ENCODE results near the gene KIF24.
"Not testable (repeated sequence)": the region's sequence is repeated elsewhere in the genome, so short reads cannot be mapped to it uniquely, and the experiment has no call there.

KIF24 gene

DNA sequence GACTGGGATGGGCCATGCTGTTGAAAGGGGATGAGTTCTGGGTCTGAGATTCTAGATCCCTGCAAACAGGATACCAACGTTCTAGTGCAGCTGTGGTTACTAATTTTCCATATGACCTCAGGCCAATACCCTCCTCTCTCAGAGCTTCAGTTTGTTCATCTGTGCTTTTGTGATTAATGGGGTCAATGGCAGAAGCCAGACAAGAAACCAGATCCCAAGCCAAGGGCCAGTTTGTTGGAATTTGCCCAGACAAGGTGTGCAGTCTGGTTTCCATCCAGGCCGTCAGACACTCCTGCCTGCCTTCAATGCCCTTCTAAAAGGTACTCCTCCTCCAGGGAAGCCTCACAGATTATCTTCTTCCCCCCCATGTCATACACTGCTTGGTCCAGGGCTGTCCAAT lies 36.2 kb upstream of the KIF24 start:
- DNase-seq, result no peak

DNA sequence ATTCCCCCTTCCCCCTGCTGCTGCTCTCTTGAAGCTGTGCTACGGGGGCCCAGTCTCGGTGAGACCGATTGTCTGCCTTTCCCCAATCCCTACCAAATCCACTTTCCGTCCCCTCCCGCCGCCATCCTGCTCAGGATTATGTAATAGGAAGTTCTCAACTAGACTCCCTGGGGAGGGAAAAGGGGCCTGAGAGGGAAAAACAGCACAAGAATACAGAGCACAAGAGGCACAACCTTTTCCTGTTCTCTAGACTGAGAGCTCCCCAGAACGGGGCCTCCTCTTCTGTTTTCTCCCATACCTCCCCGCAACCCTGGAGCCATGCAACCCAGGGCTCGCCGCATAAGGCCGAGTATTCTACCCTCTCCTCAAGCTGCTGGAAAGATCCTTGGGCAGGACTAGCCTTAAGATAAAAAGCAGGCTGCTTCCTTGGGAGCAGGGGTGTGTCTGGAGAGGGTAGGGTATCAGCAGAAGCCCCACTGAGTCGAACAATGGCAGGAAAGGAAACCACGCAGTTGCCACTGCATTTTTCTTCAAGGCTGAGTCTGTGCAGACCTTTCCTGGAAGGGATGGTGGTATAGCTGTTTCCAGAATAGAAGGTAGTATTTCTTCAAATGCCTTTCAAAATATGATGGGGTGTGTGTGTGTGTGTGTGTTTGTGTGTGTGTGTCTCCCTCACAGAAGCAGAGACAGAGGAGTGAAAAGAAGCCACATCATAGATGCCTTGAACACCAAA lies 34.7 kb upstream of the KIF24 start:
- DNase-seq, result no peak

DNA sequence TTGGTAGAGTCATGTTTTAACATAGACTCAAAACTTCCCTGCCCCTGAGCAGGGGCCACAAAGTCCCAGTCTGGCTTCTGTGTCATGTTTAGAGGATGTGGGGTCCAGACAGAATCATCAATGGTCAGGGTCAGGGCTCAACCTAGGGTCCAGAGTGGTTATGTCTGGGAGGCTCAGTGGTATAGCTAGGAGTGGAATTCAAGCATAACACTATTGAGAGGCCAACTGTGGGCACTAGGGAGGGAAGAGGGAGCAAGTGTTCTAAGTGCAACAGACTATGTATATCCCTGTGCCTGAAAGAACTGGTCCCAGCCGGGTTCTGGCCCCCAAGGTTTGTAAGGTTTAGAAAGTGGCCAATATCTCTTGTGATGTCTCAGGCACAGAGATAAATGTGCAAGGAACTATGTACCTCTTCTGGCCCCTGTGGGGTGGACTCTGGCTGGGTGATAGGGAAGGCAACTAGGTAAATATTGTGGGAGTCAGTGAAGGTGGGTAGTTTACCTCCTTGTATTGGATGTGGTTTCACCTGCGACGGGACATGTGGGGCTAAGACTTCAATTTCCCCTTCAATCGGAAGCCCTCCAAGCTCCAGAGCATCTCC lies 33.6 kb upstream of the KIF24 start:
- no peak for DNase-seq

DNA sequence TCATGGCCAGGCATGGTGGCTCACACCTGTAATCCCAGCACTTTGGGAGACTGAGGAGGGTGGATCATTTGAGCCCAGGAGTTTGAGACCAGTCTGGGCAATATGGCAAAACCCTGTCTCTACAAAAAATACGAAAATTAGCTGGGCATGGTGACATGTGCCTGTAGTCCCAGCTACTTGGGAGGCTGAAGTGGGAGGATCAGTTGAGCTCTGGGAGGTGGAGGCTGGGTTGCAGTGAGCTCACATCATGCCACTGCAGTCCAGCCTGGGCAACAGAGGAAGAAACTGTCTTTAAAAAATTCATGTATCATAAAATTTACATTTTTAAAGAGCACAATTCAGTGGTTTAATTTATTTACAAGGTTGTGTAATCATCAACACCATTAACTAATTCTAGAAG lies 23.9 kb upstream of the KIF24 start:
- not testable (repeated sequence) for DNase-seq

DNA sequence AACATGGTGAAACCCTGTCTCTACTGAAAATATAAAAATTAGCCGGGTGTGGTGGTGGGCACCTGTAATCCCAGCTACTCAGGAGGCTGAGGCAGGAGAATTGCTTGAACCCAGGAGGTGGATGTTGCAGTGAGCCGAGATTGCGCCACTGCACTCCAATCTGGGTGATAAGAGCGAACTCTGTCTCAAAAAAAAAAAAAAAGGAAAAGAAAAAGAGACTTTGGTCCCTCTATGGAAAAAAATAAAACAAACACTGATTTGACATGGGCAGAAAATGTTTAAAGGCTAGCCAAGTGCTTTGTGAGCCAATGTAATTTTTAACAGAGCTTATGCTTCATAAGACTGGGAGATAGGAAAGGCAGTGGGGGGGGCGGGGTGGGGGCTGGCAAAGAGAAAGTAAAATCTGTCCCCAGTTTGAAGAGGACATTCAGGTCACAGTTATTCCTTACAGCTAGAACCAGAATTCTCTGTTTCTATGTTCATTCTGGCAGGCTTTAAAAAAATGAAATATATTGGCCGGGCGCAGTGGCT lies 23.1 kb upstream of the KIF24 start:
- not testable (repeated sequence) for DNase-seq

DNA sequence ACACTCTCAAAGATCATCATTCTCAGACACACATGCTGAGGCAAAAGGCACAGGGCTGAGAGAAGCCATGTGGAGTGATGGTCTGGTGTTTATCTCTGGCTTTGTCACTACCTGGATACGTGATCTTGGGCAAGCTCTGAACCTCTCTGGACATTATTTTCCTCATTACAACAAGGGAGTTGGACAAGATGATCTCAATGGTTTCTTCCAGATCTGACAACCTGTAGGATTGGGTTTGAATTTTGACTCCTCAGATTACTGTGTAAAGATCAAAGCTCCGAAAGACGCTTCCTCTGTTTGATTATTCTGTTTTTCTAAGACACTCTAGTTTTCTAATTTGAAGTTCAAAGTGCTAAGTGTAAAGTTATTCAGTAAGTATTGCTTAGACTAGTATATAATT lies 20.3 kb upstream of the KIF24 start:
- DNase-seq, result no peak

DNA sequence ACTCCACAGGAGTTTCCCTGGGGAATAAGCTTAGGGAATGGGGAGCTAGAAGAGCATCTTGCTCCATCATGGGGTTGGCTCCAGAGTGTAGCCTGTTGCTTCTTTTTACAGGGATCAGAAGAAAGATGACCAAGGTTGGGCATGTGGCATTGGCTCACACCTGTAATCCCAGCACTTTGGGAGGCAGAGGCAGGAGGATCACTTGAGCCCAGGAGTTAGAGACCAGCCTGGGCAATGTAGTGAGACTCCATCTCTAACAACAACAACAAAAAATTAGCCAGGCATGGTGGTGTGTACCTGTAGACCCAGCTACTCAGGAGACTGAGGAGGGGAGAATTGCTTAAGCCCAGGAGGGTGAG lies 18.7 kb upstream of the KIF24 start:
- DNase-seq, result no peak

DNA sequence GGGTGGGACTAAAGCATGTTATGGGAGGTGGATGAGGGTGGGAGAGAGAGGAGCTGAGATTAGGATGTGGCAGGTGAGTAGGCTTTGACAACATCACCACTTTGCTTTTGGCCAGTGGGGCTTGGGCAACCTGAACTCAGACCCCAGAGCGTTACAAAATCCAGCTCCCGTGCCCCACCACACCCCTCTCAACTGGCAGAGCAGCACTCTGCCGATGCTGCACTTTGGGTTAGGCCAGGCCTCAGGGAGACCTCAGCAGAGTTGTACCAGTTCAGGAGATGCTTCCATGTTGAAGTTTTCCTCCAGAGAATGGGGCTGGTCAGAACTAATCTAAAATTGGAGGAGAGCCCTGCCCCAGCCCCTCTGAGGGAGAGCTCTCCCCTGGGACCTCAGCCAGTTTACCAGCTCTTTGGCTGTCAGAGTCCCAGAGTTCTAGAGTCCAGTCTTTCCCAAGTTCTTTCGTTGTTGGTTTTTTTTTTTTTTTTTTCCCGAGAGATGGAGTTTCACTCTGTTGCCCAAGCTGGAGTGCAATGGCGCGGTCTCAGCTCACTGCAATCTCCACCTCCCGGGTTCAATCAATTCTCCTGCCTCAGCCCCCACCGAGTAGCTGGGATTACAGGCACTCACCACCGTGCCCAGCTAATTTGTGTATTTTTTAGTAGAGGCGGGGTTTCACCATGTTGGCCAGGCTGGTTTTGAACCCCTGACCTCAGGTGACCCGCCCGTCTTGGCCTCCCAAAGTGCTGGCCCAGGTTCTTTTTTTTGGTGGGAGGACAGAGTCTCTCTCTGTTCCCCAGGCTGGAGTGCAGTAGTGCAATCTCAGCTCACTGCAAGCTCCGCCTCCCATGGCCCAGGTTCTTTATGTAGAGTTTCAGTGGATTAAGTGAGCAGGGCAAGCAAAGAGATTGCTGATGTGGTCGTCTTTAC lies 18.1 kb upstream of the KIF24 start:
- no peak for DNase-seq

DNA sequence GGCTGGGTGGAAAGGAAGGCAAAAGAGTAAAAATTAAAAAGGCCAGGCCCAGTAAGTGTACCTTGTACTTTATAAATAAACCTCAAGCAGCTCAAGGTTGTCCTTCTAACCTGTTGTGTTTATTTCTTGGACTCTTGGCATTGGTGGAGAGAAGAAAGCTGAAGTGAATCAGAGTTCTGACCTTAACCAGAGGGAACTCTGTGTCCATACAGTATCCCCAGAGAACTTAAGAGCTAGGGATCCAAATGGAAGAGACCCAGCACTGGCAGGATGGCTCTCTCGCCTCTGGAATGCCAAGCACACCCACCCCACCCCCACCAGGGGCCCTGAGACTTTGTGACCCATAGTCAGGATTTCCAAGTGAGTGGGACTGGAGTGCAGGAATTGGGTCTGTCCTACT lies 14.5 kb upstream of the KIF24 start:
- DNase-seq, result no peak

DNA sequence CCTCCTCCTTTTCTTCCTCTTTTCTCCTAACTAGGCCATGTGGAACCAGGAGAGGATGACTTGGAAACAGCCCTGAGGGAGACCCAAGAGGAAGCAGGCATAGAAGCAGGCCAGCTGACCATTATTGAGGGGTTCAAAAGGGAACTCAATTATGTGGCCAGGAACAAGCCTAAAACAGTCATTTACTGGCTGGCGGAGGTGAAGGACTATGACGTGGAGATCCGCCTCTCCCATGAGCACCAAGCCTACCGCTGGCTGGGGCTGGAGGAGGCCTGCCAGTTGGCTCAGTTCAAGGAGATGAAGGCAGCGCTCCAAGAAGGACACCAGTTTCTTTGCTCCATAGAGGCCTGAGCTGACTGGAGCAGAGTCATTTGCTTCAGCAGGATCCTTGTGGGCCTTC lies 14.0 kb upstream of the KIF24 start:
- DNase-seq, result no peak

DNA sequence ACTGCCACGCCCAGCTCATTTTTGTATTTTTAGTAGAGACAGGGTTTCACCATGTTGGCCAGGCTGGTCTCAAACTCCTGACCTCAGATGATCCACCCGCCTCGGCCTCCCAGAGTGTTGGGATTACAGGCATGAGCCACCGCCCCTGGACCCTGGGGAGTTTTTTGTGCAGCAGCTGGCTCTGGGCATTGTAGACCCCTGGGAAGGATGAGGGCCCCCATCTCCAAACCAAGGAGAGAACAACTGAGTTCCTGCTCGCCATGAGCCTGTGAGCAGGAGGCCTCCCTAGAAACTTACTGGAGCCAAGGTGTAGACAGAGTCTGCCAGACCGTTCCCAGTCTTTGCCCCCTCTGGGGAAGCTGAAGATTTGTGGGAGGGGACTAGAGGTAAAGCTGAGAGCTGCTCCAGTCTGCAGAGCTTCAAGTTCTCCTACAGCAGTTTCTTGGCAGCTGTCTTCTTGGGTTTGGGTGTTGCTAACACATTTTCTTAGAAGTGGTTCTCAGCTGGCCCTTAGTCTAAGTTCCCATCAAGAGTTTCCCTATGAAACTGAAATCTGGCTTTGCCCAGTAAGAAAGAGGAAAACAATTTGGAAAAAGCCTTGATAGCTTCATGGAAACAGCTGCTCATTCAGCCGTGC lies 12.7 kb upstream of the KIF24 start:
- no peak for DNase-seq

DNA sequence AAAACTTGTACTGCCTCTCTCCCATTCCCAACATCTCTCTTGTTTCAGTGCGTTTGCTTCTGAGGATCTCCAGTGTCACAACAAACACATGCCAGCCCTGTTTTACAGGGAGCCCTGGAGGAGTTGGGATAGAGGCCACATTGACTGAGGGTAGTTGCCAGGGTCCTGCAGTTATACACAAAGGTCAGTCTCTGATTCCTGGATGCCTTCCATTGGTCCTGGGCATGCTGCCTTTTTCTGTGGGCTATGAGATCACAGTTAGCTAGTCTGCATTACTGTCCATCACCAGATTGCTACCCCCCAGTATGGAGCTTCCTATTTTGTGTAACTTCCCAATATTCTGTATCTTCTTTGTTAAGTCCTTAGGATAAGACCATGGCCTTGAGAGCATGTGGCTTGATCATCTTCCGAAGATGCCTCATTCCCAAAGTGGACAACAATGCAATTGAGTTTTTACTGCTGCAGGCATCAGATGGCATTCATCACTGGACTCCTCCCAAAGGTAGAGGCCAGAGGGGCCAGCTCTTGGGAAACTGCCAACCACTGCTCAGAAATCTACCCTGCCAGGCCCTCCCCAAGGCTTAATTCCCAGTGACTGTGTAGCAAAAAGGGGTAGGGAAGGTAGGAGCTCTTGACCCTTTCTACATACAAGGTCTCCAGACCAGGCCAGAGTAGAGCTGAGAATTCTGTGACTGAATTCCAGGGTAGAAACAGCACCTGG lies 9.8 kb upstream of the KIF24 start:
- DNase-seq, result no peak

DNA sequence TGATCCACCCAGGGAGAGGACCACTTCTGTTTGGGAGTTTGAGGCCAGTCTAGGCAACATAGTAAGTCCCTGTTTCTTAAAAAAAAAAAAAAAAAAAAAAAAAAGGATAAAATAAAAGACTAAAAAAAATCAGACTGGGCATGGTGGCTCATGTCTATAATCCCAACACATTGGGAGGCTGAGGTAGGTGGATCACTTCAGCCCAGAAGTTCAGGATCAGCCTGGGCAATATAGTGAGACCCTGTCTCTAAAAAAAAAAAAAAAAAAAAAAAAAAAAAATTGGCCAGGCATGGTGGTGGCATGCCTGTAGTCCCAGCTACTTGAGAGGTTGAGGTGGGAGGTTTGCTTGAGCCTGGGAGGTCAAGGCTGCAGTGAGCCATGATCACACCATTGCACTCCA lies 9.0 kb upstream of the KIF24 start:
- DNase-seq, result not testable (repeated sequence)

DNA sequence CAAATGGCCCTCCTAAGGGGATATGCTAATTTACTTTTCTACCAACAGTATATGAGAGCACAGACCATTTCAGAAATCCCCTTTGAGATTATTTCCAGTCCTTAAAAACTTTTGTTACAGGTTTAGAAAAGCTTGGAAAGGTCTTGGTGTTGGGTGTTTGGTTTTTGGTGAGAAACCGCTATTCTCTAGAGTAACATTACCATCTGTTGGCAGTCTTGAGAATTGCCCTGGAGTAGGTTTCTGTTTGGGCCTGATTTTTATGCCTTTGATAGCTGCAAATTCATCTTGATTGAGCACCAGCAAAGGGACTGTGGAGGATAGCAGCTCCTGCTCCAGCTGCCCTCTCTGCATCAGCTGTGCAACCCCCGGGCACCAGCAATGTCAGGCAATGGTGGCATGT lies 8.3 kb upstream of the KIF24 start:
- DNase-seq, result no peak

DNA sequence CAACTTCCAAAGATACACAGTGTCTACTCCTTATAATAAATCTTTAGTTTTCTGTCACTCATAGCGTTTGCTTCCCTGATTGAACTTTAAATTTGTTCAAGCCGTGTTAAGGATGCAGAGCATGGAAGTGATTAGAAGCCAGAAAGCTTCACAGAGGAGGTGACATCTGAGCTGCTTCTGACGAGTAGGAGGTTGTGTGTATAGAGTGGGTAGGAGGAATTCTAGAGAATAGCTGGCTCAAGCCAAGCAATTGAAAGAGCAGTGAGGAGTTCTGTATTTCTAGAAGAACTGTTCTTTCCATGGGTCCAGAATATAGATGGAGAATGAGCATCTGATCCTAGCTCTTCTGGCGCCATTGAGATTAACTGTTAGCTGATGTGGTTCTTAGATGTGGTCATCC lies 6.3 kb upstream of the KIF24 start:
- no peak for DNase-seq

DNA sequence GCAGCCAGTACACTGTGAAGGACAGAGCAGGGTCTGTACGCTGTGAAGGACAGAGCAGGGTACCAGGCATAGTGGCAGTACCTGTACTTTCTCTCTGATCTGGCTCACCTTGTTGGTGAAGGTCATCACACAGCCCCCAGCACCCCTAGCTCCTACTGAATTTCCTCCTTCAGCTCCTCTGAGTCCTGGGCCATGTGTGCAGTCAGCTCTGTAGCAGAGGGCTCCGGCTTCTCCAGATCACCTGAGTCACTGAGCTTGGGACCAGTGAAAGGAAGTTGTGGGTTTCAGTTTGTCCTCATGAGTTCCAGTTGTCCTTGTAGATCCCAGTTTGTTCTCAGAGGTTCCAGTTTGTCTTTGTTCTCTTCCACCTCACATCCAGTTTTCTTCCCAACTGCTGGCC lies 5.8 kb upstream of the KIF24 start:
- no peak for DNase-seq

DNA sequence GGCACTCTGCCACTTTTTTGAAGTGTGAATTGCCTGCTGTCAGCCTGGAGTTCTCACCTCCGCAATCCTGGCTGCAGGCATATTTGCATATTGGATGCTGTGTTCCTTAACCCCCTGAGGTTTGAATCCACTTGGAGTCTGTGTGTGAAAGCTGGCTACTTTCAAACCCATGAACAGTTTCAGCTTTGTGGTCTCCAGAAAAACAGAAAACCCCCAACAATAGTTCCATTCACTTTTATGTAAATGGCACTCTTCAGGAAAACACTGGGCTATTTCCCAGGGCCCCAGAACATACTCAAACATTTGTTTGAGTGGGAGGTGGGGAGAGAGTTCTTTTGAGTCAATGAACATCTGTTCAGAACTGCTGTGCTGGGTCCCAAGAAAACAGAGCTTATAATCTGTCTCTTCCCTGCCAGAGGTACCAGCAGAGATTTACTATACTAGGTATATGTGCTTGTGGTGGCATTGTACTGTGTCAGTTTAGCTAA lies 5.3 kb upstream of the KIF24 start:
- no peak for DNase-seq

DNA sequence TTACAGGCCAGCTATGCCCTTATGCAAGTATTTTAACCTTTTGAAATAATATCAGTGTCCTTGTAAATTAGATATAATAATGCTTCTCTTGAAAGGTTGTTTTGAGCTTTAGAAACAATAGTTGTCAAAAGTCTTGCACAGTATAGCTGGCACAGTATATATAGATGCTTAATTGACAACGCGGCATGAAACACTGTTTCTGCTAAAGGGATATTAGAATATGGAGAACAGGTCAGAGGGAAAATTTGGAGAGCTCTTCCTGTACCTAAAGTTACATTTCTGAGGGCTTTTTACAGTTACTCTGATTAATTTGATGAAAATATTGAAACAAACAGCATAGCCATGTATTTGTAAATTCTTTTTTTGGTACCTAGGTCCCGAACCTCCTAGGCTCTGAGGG lies 4.8 kb upstream of the KIF24 start:
- no peak for DNase-seq

DNA sequence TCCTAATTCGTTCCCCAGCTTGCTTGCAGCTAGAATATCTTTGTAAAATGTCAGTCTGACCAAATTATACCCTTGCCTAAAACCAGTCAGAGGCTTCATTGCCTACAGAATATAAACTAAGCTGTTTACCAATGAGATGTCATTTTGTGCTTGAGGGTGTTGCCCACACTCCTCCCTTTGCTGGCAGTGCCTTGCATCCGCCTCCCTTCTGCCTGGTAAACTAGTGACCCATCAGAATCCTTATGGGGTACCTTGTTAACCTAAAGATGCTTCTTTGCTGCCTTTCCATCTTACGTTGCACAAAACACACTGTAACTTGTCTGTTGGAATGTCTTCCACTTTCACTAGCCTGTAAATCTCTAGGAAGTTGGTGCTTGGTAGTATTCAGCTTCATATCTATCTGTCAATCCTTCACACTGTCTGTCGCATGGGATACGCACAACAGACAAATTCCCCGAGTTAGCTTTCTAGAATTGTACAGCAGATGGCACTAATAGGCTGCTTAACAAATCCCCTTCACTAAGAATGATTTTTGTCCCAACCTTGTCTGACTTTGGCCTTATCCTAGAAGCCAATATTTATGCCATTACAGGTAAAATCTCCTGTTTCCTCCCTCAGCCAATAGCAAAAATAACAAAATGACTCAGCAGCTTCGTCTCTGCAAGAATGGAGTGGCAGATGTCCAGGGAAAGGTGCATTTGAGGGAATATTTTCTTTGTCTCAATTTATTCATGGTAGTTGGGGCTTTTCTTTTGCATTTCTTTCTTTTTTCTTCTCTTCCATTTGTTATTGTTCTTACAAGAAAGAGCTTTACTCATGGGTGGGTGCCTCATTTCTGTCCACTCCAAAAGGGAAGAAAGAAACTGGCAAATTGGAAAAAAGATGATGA lies 3.3 kb upstream of the KIF24 start:
- no peak for DNase-seq

DNA sequence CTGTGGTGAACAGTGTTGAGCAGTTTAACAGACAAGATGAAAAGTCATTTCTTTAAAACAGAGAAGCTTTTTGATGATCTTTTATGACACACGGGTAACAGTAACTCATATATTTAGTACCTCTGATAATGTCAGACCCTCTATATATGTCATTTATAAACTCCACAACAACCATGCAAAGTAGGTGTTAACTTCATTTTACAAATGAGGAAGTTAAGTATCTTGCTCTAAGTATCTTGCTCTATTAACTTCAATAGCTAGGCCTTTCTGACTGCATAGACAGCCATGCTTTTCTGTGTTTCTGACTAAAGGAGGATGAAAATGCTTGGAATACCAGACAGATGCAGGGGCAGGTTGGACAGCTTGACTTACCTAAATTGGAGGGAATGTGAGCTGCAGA lies 2.1 kb upstream of the KIF24 start:
- DNase-seq, result no peak

DNA sequence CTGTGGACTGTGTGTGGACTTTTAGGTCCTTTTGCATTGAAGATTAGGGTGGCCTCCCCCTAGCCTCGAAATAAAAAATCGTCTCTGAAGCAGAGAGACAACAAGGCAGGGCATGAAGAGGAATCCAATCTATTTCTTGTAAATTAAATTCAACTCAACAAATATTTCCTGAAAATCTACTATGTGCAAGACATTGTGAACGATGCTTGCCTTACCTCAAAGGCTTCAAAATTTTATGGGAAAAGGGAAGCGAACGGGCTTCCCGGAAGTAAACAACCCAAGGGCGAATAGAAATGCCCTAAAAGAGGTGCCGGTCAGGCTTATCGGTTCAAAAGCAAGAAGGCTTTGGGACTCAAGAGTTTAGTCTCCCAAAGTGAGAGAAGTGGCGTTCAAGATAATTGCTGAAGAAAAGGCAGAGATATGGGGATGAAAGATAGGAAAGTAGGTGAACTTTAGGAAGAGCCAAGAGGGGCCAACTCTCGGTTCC lies 525 bp downstream of the KIF24 start:
- DNase-seq, result no peak

Measured in activated CD4-positive, alpha-beta T cell treated with anti-CD3 and anti-CD28 coated beads for 1 hour (primary cell).